H1 (cell line): ENCODE measurements around the gene PLVAP.

Experiments used
- ATF3 ChIP-seq: IDR thresholded peaks from 2 replicates; pipeline ENCODE4 v1.6.1; 2011; ENCODE audit warnings: low read depth, mild to moderate bottlenecking, low read length; ENCODE audit not compliant: insufficient read depth
- CTCF ChIP-seq, 3 experiments: IDR thresholded peaks; 1 replicate in 2 of 3; 2 replicates in 1 of 3; pipeline versions ENCODE4 v1.5.1 to v1.6.1; 2011; ENCODE audit warnings: low read length in 3 of 3, mild to moderate bottlenecking in 3 of 3, inconsistent platforms in 2 of 3, low read depth in 1 of 3, moderate library complexity in 1 of 3; ENCODE audit not compliant: insufficient read depth in 1 of 3; ENCODE audit errors: control extremely low read depth in 1 of 3
- EP300 ChIP-seq, 2 experiments: IDR thresholded peaks; 1 replicate in 1 of 2; 2 replicates in 1 of 2; pipeline ENCODE4 v1.6.1; 2011 to 2012; ENCODE audit warnings: low read depth in 2 of 2, low read length in 2 of 2, mild to moderate bottlenecking in 2 of 2, borderline replicate concordance in 1 of 2, inconsistent platforms in 1 of 2, moderate library complexity in 1 of 2
- EZH2 ChIP-seq: fragments of 200-600 bp; sonication (generic); IDR thresholded peaks from 2 replicates; pipeline ENCODE4 v1.7.1; 2012; ENCODE audit warnings: low read depth, mild to moderate bottlenecking, moderate library complexity, low read length, inconsistent platforms; ENCODE audit not compliant: severe bottlenecking
- POLR2AphosphoS5 ChIP-seq: IDR thresholded peaks from 2 replicates; pipeline ENCODE4 v1.6.1; 2011; ENCODE audit warnings: low read depth, low read length
- SIX5 ChIP-seq: IDR thresholded peaks from 2 replicates; pipeline ENCODE4 v1.6.1; 2011; ENCODE audit warnings: mild to moderate bottlenecking, low read depth, low read length

GRCh38 chr19:17322854-17323253 lies 54.3 kb downstream of the PLVAP start:
- TF ChIP-seq SIX5 (no peak), EZH2 (no peak), ATF3 (no peak), CTCF (IDR thresholded peaks at IDR 0.05; ENCODE audit: control extremely low read depth in 1 of 3, insufficient read depth in 1 of 3, low read depth in 1 of 3, low read length in 3 of 3) (no peak), EP300 (IDR thresholded peaks at IDR 0.05; ENCODE audit: borderline replicate concordance in 1 of 2, low read depth in 2 of 2, low read length in 2 of 2) (no peak), POLR2AphosphoS5 (no peak)
